T-helper 1 cell treated with Interleukin-12 subunit alpha and Interleukin-12 subunit beta and Interleukin-4 antibody, amounts not matched to agents 30 μg/mL and 1 μg/mL, for 36 hours (primary cell): ENCODE results near the gene HOXA1.
"Not testable (repeated sequence)": the region's sequence is repeated elsewhere in the genome, so short reads cannot be mapped to it uniquely, and the experiment has no call there.

Experiments used
- H3K27ac Mint-ChIP-seq: one replicate; pipeline ENCODE4 v1.8.0; 2021; ENCODE audit warnings: mild to moderate bottlenecking, mixed read lengths
- H3K27me3 Mint-ChIP-seq: one replicate; pipeline ENCODE4 v1.8.0; 2021; ENCODE audit warnings: low read depth, mixed read lengths
- H3K36me3 Mint-ChIP-seq: one replicate; pipeline ENCODE4 v1.8.0; 2021; ENCODE audit warnings: low read depth, mixed read lengths
- H3K4me1 Mint-ChIP-seq: one replicate; pipeline ENCODE4 v1.8.0; 2021; ENCODE audit warnings: low read depth, mixed read lengths
- H3K4me3 Mint-ChIP-seq: one replicate; pipeline ENCODE4 v1.8.0; 2021; ENCODE audit warnings: mild to moderate bottlenecking, moderate library complexity, mixed read lengths
- H3K9me3 Mint-ChIP-seq: one replicate; pipeline ENCODE4 v1.8.0; 2021; ENCODE audit warnings: mixed read lengths

The HOXA1 gene

DNA sequence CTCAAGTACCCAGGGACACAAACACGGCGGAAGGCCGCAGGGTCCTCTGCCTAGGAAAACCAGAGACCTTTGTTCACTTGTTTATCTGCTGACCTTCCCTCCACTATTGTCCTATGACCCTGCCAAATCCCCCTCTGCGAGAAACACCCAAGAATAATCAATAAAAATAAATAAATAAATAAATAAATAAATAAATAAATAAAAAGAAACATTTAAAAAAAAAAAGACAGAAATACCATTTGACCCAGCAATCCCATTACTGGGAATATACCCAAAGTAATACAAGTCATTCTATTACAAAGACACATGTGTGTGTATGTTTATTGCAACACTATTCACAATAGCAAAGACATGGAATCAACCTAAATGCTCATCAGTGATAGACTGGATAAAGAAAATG, 49.8 kb downstream of the HOXA1 start:
- H3K4me1 Mint-ChIP-seq, H3K9me3 Mint-ChIP-seq, H3K36me3 Mint-ChIP-seq, H3K4me3 Mint-ChIP-seq, H3K27me3 Mint-ChIP-seq, H3K27ac Mint-ChIP-seq: not testable (repeated sequence)

- H3K27me3 Mint-ChIP-seq, H3K27ac Mint-ChIP-seq, H3K4me3 Mint-ChIP-seq, H3K4me1 Mint-ChIP-seq, H3K36me3 Mint-ChIP-seq, H3K9me3 Mint-ChIP-seq: not testable (repeated sequence)
Observed at GRCh38 chr7:27045066-27045465, 50.7 kb downstream of the HOXA1 start.
